NT2/D1 (cell line): Measurements from ENCODE around the gene PCDH18.

Experiments
- DNase-seq: peaks from one replicate; pipeline ENCODE4 v3.0.0-alpha.2; 2011; ENCODE audit warnings: low read depth, low spot score
- H3K27me3 ChIP-seq: 2 replicates; pipeline ENCODE4 v1.6.0; 2011; ENCODE audit warnings: mild to moderate bottlenecking; ENCODE audit not compliant: insufficient read length, insufficient read depth
- H3K36me3 ChIP-seq: 2 replicates; pipeline ENCODE4 v1.6.1; 2011; ENCODE audit warnings: mild to moderate bottlenecking, low read length, mixed read lengths; ENCODE audit not compliant: insufficient read depth, insufficient read length
- H3K4me1 ChIP-seq: 2 replicates; pipeline ENCODE4 v1.5.1; 2011; ENCODE audit not compliant: insufficient read depth, insufficient read length
- H3K4me3 ChIP-seq: 2 replicates; pipeline ENCODE4 v1.5.1; 2011; ENCODE audit warnings: low read depth; ENCODE audit not compliant: insufficient read length
- H3K9ac ChIP-seq: 2 replicates; pipeline ENCODE4 v1.6.0; 2011; ENCODE audit warnings: low read depth; ENCODE audit not compliant: insufficient read length
- H3K9me3 ChIP-seq: 2 replicates; pipeline ENCODE4 v1.5.1; 2011; ENCODE audit warnings: mild to moderate bottlenecking, low read length; ENCODE audit not compliant: insufficient read depth
- SUZ12 ChIP-seq: IDR thresholded peaks from 2 replicates; pipeline ENCODE4 v1.6.1; 2011; ENCODE audit not compliant: insufficient read length, insufficient read depth; ENCODE audit errors: extremely low read depth
- YY1 ChIP-seq: IDR thresholded peaks from 2 replicates; pipeline ENCODE4 v1.6.1; 2011; ENCODE audit not compliant: insufficient read length, insufficient read depth
- ZNF274 ChIP-seq: IDR thresholded peaks from 2 replicates; pipeline ENCODE4 v1.6.1; 2011; ENCODE audit warnings: mild to moderate bottlenecking, low read depth, low read length

PCDH18 gene

GRCh38 chr4:137531986-137532868 is at the start of gene PCDH18:
Gene PCDH18, minus strand, starts transcription at chr4:137532494. Its CDS starts 406 bp downstream, at chr4:137532088.
- Histone ChIP-seq H3K36me3 (no peaks in the 10 kb centered on the region), H3K9me3 (peaks cover 5% of the 10 kb centered on the region; the same call in 1 of the 2 replicates), H3K27me3 (no peaks in the 10 kb centered on the region), H3K4me1 (no peaks in the 10 kb centered on the region), H3K4me3 (no peak within 1 kb of the TSS), H3K9ac (no peak within 1 kb of the TSS)
- DNase-seq = no peak
- TF ChIP-seq SUZ12 (no peak), YY1 (no peak), ZNF274 (no peak)

- H3K27me3 ChIP-seq = no peaks in the 10 kb centered on the region
- no peaks in the 10 kb centered on the region for H3K9me3 ChIP-seq
- H3K9ac ChIP-seq = no peak overlapping the region
- TF ChIP-seq SUZ12 (no peak), ZNF274 (no peak), YY1 (no peak)
- H3K4me1 ChIP-seq = no peaks in the 10 kb centered on the region
- H3K36me3 ChIP-seq = no peaks in the 10 kb centered on the region
- DNase-seq = no peak
- H3K4me3 ChIP-seq = no peak overlapping the region
These were observed 44.2 kb upstream of the PCDH18 start for GRCh38 chr4:137576446-137576845.

GRCh38 chr4:137572647-137573046 is 40.4 kb upstream of the PCDH18 start:
- Histone ChIP-seq H3K27me3 (no peaks in the 10 kb centered on the region), H3K9me3 (no peaks in the 10 kb centered on the region), H3K36me3 (no peaks in the 10 kb centered on the region), H3K9ac (no peak overlapping the region), H3K4me1 (no peaks in the 10 kb centered on the region), H3K4me3 (no peak overlapping the region)
- no peak for TF ChIP-seq YY1
- no peak for TF ChIP-seq SUZ12
- no peak for TF ChIP-seq ZNF274
- no peak for DNase-seq

GRCh38 chr4:137572163-137572562 is 39.9 kb upstream of the PCDH18 start:
- Histone ChIP-seq H3K4me1 (no peaks in the 10 kb centered on the region), H3K4me3 (no peak overlapping the region), H3K9me3 (no peaks in the 10 kb centered on the region), H3K36me3 (no peaks in the 10 kb centered on the region), H3K9ac (no peak overlapping the region), H3K27me3 (no peaks in the 10 kb centered on the region)
- DNase-seq = no peak
- TF ChIP-seq YY1 (no peak), ZNF274 (no peak), SUZ12 (no peak)

- no peaks in the 10 kb centered on the region for H3K27me3 ChIP-seq
- no peaks in the 10 kb centered on the region for H3K36me3 ChIP-seq
- TF ChIP-seq YY1 = no peak
- TF ChIP-seq ZNF274 = no peak
- TF ChIP-seq SUZ12 = no peak
- H3K9me3 ChIP-seq = no peaks in the 10 kb centered on the region
- no peak overlapping the region for H3K4me3 ChIP-seq
- DNase-seq = no peak
- H3K9ac ChIP-seq = no peak overlapping the region
- no peaks in the 10 kb centered on the region for H3K4me1 ChIP-seq
These were observed 27.5 kb upstream of the PCDH18 start for GRCh38 chr4:137559801-137560200.

- Histone ChIP-seq H3K9ac (no peak overlapping the region), H3K4me3 (no peak overlapping the region), H3K9me3 (no peaks in the 10 kb centered on the region), H3K4me1 (no peaks in the 10 kb centered on the region), H3K36me3 (no peaks in the 10 kb centered on the region), H3K27me3 (no peaks in the 10 kb centered on the region)
- no peak for DNase-seq
- no peak for TF ChIP-seq YY1
- TF ChIP-seq SUZ12 = no peak
- TF ChIP-seq ZNF274 = no peak
These were observed 26.7 kb upstream of the PCDH18 start for GRCh38 chr4:137558951-137559350.

- no peak for DNase-seq
- H3K9ac ChIP-seq = no peak overlapping the region
- TF ChIP-seq YY1 (no peak), SUZ12 (no peak), ZNF274 (no peak)
These were observed 13.2 kb upstream of the PCDH18 start for GRCh38 chr4:137545461-137545861.

More at GRCh38 chr4:137545461-137545861, 13.2 kb upstream of the PCDH18 start:
- Histone ChIP-seq H3K9me3 (peaks cover 11% of the 10 kb centered on the region; the same call in 1 of the 2 replicates), H3K36me3 (no peaks in the 10 kb centered on the region), H3K4me3 (no peak overlapping the region), H3K4me1 (no peaks in the 10 kb centered on the region), H3K27me3 (no peaks in the 10 kb centered on the region)
